HEK293T (cell line): ENCODE measurements around the gene PSMC2.
"Not testable (repeated sequence)": the region's sequence is repeated elsewhere in the genome, so short reads cannot be mapped to it uniquely, and the experiment has no call there.

Experiments used
- CTCF ChIA-PET: fragments of 350-600 bp; formaldehyde crosslinking; extraction: SDS; loops from one replicate; lab custom pipeline; 2021; ENCODE audit warnings: antibody characterized with exemption, inconsistent platforms; lab: Yijun Ruan, JAX
- POLR2A ChIA-PET: fragments of 350-600 bp; formaldehyde crosslinking; extraction: SDS; loops from one replicate; lab custom pipeline; 2020; ENCODE audit warnings: antibody characterized with exemption, inconsistent platforms; lab: Yijun Ruan, JAX
- DNase-seq: peaks from one replicate; pipeline ENCODE4 v3.0.0; 2012; ENCODE audit warnings: mixed read lengths; ENCODE audit errors: extremely low spot score
- ARNT ChIP-seq: fragments of 450-650 bp; IDR thresholded peaks from 2 replicates; pipeline ENCODE4 v1.6.1; 2017; ENCODE audit warnings: mild to moderate bottlenecking
- BHLHE40 ChIP-seq: fragments of 450-650 bp; IDR thresholded peaks from 2 replicates; pipeline ENCODE4 v1.6.1; 2016; ENCODE audit warnings: mild to moderate bottlenecking, moderate library complexity, borderline replicate concordance
- CTBP1 ChIP-seq: fragments of 450-650 bp; IDR thresholded peaks from 2 replicates; pipeline ENCODE4 v1.6.1; 2016; ENCODE audit warnings: borderline replicate concordance
- ELF4 ChIP-seq: fragments of 450-650 bp; IDR thresholded peaks from 2 replicates; pipeline ENCODE4 v1.6.1; 2017; ENCODE audit warnings: antibody characterized with exemption
- FOXA1 ChIP-seq: fragments of 450-650 bp; IDR thresholded peaks from 2 replicates; pipeline ENCODE4 v1.6.1; 2016; ENCODE audit warnings: mild to moderate bottlenecking
- FOXK2 ChIP-seq: fragments of 450-650 bp; IDR thresholded peaks from 2 replicates; pipeline ENCODE4 v1.6.1; 2016; ENCODE audit warnings: mild to moderate bottlenecking
- FOXM1 ChIP-seq: fragments of 450-650 bp; IDR thresholded peaks from 2 replicates; pipeline ENCODE4 v1.6.1; 2017; ENCODE audit warnings: mild to moderate bottlenecking, borderline replicate concordance
- HDGF ChIP-seq: fragments of 450-650 bp; IDR thresholded peaks from 2 replicates; pipeline ENCODE4 v1.6.1; 2017; ENCODE audit warnings: antibody characterized with exemption, borderline replicate concordance
- L3MBTL2 ChIP-seq: fragments of 450-650 bp; conservative IDR thresholded peaks from 2 replicates; pipeline ENCODE4 v1.6.1; 2016; ENCODE audit warnings: mild to moderate bottlenecking
- LEF1 ChIP-seq: fragments of 450-650 bp; IDR thresholded peaks from 2 replicates; pipeline ENCODE4 v1.6.1; 2017; ENCODE audit warnings: mild to moderate bottlenecking, borderline replicate concordance
- NFRKB ChIP-seq: fragments of 450-650 bp; IDR thresholded peaks from 2 replicates; pipeline ENCODE4 v1.6.1; 2016; ENCODE audit warnings: mild to moderate bottlenecking, moderate library complexity
- SP1 ChIP-seq: fragments of 450-650 bp; IDR thresholded peaks from 2 replicates; pipeline ENCODE4 v1.6.1; 2017
- SUZ12 ChIP-seq: fragments of 450-650 bp; IDR thresholded peaks from 2 replicates; pipeline ENCODE4 v1.6.1; 2016; ENCODE audit warnings: mild to moderate bottlenecking
- TARDBP ChIP-seq: fragments of 450-650 bp; IDR thresholded peaks from 2 replicates; pipeline ENCODE4 v1.6.1; 2016
- ZNF384 ChIP-seq: fragments of 450-650 bp; IDR thresholded peaks from 2 replicates; pipeline ENCODE4 v1.6.1; 2016
- TF ChIP-seq, protein P1 (sequence below): fragments of 450-650 bp; IDR thresholded peaks from 2 replicates; pipeline ENCODE4 v1.6.1; 2016

PSMC2 gene

GRCh38 chr7:103394566-103394965 is 47.1 kb downstream of the PSMC2 start:
- TF ChIP-seq FOXK2, result no peak
- TF ChIP-seq BHLHE40, result no peak
- TF ChIP-seq HDGF, result no peak
- TF ChIP-seq ELF4, result no peak
- no peak for TF ChIP-seq NFRKB
- no peak for TF ChIP-seq TARDBP
- no peak for TF ChIP-seq ZNF384
- no peak for TF ChIP-seq L3MBTL2
- TF ChIP-seq FOXA1, result no peak
- TF ChIP-seq FOXM1, result no peak
- no peak for TF ChIP-seq SP1
- TF ChIP-seq LEF1, result no peak
- TF ChIP-seq, protein P1, sequence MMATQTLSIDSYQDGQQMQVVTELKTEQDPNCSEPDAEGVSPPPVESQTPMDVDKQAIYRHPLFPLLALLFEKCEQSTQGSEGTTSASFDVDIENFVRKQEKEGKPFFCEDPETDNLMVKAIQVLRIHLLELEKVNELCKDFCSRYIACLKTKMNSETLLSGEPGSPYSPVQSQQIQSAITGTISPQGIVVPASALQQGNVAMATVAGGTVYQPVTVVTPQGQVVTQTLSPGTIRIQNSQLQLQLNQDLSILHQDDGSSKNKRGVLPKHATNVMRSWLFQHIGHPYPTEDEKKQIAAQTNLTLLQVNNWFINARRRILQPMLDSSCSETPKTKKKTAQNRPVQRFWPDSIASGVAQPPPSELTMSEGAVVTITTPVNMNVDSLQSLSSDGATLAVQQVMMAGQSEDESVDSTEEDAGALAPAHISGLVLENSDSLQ, result no peak
- TF ChIP-seq CTBP1, result no peak
- no peak for TF ChIP-seq ARNT
- TF ChIP-seq SUZ12, result no peak
- DNase-seq, result no peak
- ChIA-PET CTCF (no interaction called here), POLR2A (no interaction called here)

- ChIA-PET POLR2A (no interaction called here), CTCF (no interaction called here)
- TF ChIP-seq FOXK2, result no peak
- TF ChIP-seq FOXM1, result no peak
- no peak for TF ChIP-seq ARNT
- no peak for TF ChIP-seq ZNF384
- TF ChIP-seq FOXA1, result no peak
- no peak for TF ChIP-seq SUZ12
- no peak for TF ChIP-seq TARDBP
- TF ChIP-seq SP1, result no peak
- TF ChIP-seq ELF4, result no peak
- no peak for TF ChIP-seq CTBP1
- TF ChIP-seq LEF1, result no peak
- TF ChIP-seq L3MBTL2, result no peak
- no peak for TF ChIP-seq BHLHE40
- TF ChIP-seq, protein P1, result no peak
- TF ChIP-seq NFRKB, result no peak
- TF ChIP-seq HDGF, result no peak
Measured at GRCh38 chr7:103395071-103395470, 47.6 kb downstream of the PSMC2 start.

GRCh38 chr7:103396471-103396870 is 49.0 kb downstream of the PSMC2 start:
- CTCF ChIA-PET, result no interaction called here
- POLR2A ChIA-PET, result no interaction called here
- DNase-seq, result no peak
- TF ChIP-seq FOXK2 (no peak), L3MBTL2 (no peak), CTBP1 (no peak), FOXM1 (no peak), TARDBP (no peak), LEF1 (no peak), BHLHE40 (no peak), ZNF384 (no peak), NFRKB (no peak), FOXA1 (no peak), ARNT (no peak), SUZ12 (no peak), SP1 (no peak), ELF4 (no peak), HDGF (no peak)
- TF ChIP-seq, protein P1, result no peak

More at GRCh38 chr7:103395071-103395470, 47.6 kb downstream of the PSMC2 start:
- no peak for DNase-seq

DNA sequence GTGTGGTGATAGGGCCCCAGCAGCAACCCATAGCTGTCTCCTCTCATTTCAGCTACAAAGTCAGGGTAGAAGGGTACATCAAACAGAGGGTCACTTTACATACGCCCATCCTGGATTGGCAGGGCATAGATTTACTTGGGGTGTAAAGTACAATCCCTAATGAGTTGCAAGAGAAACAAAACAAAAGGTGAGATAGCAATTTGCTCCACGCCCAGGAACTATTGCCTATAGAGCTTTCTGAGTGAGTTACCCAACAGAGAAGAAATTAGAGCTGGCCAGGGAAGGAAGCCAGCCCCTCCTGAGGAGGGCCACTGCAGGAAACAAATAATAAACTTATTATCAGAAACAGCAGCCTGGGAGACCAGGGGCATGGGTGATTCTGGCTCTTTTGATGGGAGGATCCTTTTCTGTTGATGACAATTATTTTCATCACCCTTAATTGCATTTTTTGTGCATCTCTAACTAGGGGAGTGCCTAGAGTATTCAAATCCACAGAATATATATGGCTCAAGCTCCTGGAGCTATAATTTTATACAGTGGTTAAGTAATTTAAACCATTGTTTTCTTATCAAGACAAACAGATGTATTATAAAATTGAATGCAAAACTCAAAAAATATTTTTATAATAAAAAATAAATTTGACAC is 51.2 kb downstream of the PSMC2 start:
- DNase-seq, result no peak
- POLR2A ChIA-PET, result no interaction called here
- no peak for TF ChIP-seq SP1
- TF ChIP-seq, protein P1, result no peak
- no peak for TF ChIP-seq NFRKB
- TF ChIP-seq ELF4, result no peak
- no peak for TF ChIP-seq ARNT
- no peak for TF ChIP-seq TARDBP
- TF ChIP-seq L3MBTL2, result no peak
- TF ChIP-seq FOXK2, result no peak
- no peak for TF ChIP-seq SUZ12
- TF ChIP-seq ZNF384, result no peak
- no peak for TF ChIP-seq HDGF
- CTCF ChIA-PET, result no interaction called here

GRCh38 chr7:103399687-103400086 is 52.2 kb downstream of the PSMC2 start:
- CTCF ChIA-PET, POLR2A ChIA-PET, DNase-seq: not testable (repeated sequence)

DNA sequence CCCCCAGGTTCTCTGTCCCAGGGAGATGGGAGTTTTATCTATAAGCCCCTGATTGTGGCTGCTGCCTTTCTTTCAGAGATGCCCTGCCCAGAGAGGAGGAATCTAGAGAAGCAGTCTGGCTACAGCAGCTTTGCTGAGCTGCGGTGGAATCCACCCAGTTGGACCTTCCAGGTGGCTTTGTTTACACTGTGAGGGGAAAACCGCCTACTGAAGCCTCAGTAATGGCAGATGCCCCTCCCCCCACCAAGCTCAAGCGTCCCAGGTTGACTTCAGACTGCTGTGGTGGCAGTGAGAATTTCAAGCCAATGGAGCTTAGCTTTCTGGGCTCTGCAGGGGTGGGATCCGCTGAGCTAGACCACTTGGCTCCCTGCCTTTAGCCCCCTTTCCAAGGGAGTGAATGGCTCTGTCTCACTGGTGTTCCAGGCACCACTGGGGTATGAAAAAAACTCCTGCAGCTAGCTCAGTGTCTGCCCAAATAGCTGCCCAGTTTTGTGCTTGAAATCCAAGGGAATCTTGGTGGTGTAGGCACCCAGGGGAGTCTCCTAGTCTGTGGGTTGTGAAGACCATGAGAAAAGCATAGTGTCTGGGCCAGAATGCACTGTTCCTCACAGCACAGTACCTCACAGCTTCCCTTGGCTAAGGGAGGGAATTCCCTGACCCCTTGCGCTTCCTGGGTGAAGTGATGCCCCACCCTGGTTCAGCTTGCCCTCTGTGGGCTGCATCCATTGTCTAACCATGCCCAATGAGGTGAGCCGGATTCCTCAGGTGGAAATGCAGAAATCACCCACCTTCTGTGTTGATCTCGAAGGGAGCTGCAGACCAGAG is 58.6 kb downstream of the PSMC2 start:
- DNase-seq, CTCF ChIA-PET, POLR2A ChIA-PET: not testable (repeated sequence)
